IMR-90 (cell line): ENCODE results near the gene INPP5E. TPM values are rescaled to one million over a fixed set of nuclear protein-coding genes. Genes with fewer than 3 reads are reported as not detected.

Experiments used
- ATAC-seq: fragments of 200-7000 bp; cut with Tn5 transposase; 2 replicates; pipeline ENCODE4 v1.9.1; 2020; ENCODE audit warnings: low read depth, mild to moderate bottlenecking, moderate library complexity
- BruUV-seq: library from RNA; stranded (reverse); fragments of 400-500 nt; replicated peaks from 2 replicates; lab custom pipeline; 2021; lab: Mats Ljungman, UMichigan
- CTCF ChIA-PET: fragments of 300-600 bp; formaldehyde crosslinking; extraction: SDS; loops from one replicate; lab custom pipeline; 2021; ENCODE audit warnings: antibody characterized with exemption; lab: Yijun Ruan, JAX
- POLR2A ChIA-PET: fragments of 300-600 bp; sonication (Branson Sonifier 250); formaldehyde crosslinking; loops from one replicate; lab custom pipeline; 2022; ENCODE audit warnings: antibody characterized with exemption; ENCODE audit not compliant: unreplicated experiment; lab: Charles Lee
- DNase-seq: peaks from one replicate; pipeline ENCODE4 v3.0.0; 2013
- H2AFZ ChIP-seq: replicated peaks from 2 replicates; pipeline ENCODE3; 2013; ENCODE audit warnings: low read length, mild to moderate bottlenecking; ENCODE audit not compliant: poor library complexity
- H2AK5ac ChIP-seq: 2 replicates; pipeline ENCODE4 v1.6.1; 2013; ENCODE audit warnings: low read depth, low read length, inconsistent platforms
- H2AK9ac ChIP-seq: replicated peaks from 2 replicates; pipeline ENCODE3; 2013; ENCODE audit warnings: mild to moderate bottlenecking, low read depth, low read length, moderate library complexity; ENCODE audit not compliant: poor library complexity
- H2BK120ac ChIP-seq: 2 replicates; pipeline ENCODE4 v1.6.1; 2013; ENCODE audit warnings: low read depth, low read length, inconsistent platforms
- H2BK15ac ChIP-seq: 3 replicates; pipeline ENCODE4 v1.6.1; 2013; ENCODE audit warnings: low read depth, low read length, inconsistent platforms
- H2BK20ac ChIP-seq: 2 replicates; pipeline ENCODE4 v1.6.1; 2013; ENCODE audit warnings: low read depth, mild to moderate bottlenecking, inconsistent platforms, low read length, moderate library complexity
- H2BK5ac ChIP-seq: 2 replicates; pipeline ENCODE4 v1.6.1; 2013; ENCODE audit warnings: mild to moderate bottlenecking, low read depth, low read length, inconsistent platforms; ENCODE audit not compliant: poor library complexity, severe bottlenecking
- H3K14ac ChIP-seq: replicated peaks from 2 replicates; pipeline ENCODE4 v1.6.1; 2013; ENCODE audit warnings: low read depth, low read length, inconsistent platforms
- H3K18ac ChIP-seq: 2 replicates; pipeline ENCODE4 v1.6.1; 2013; ENCODE audit warnings: low read depth, low read length, control low read depth
- H3K23ac ChIP-seq: 2 replicates; pipeline ENCODE4 v1.6.1; 2013; ENCODE audit warnings: low read depth, low read length, inconsistent platforms
- H3K27ac ChIP-seq: 2 replicates; pipeline ENCODE4 v1.5.1; 2013; ENCODE audit warnings: mild to moderate bottlenecking, control low read depth, low read length; ENCODE audit not compliant: insufficient read depth
- H3K27me3 ChIP-seq: 2 replicates; pipeline ENCODE4 v1.6.1; 2013; ENCODE audit warnings: low read length; ENCODE audit not compliant: control insufficient read depth, insufficient read depth
- H3K36me3 ChIP-seq: 2 replicates; pipeline ENCODE4 v1.6.1; 2013; ENCODE audit warnings: low read length, mixed read lengths; ENCODE audit not compliant: control insufficient read depth, insufficient read depth
- H3K4ac ChIP-seq: 2 replicates; pipeline ENCODE4 v1.6.1; 2013; ENCODE audit warnings: low read depth, low read length, inconsistent platforms
- H3K4me1 ChIP-seq: 2 replicates; pipeline ENCODE4 v1.6.1; 2013; ENCODE audit warnings: low read length, mixed read lengths; ENCODE audit not compliant: control insufficient read depth, insufficient read depth
- H3K4me2 ChIP-seq: 2 replicates; pipeline ENCODE4 v1.6.1; 2013; ENCODE audit warnings: low read depth, mild to moderate bottlenecking, control low read depth, low read length, moderate library complexity
- H3K4me3 ChIP-seq: 2 replicates; pipeline ENCODE4 v1.5.1; 2013; ENCODE audit warnings: low read depth, mild to moderate bottlenecking, control low read depth, low read length, moderate library complexity; ENCODE audit not compliant: insufficient read depth
- H3K56ac ChIP-seq: 2 replicates; pipeline ENCODE4 v1.6.1; 2013; ENCODE audit warnings: low read length, inconsistent platforms; ENCODE audit not compliant: insufficient read depth; ENCODE audit errors: extremely low read depth
- H3K79me1 ChIP-seq, 2 experiments: 2 replicates each; pipeline ENCODE4 v1.6.1; 2013; ENCODE audit warnings: low read length in 2 of 2, inconsistent platforms in 1 of 2, low read depth in 1 of 2
- H3K9ac ChIP-seq: 2 replicates; pipeline ENCODE4 v1.6.1; 2013; ENCODE audit warnings: low read depth, low read length, control low read depth
- H3K9me1 ChIP-seq: 2 replicates; pipeline ENCODE4 v1.6.1; 2013; ENCODE audit warnings: low read length, inconsistent platforms; ENCODE audit not compliant: insufficient read depth
- H3K9me3 ChIP-seq: 2 replicates; pipeline ENCODE4 v1.6.1; 2013; ENCODE audit warnings: low read length; ENCODE audit not compliant: control insufficient read depth, insufficient read depth
- H4K20me1 ChIP-seq: 2 replicates; pipeline ENCODE4 v1.6.1; 2013; ENCODE audit warnings: low read length, inconsistent platforms; ENCODE audit not compliant: insufficient read depth
- H4K5ac ChIP-seq: 2 replicates; pipeline ENCODE4 v1.6.1; 2013; ENCODE audit warnings: mild to moderate bottlenecking, low read depth, low read length, control low read depth
- H4K8ac ChIP-seq, 2 experiments: 2 replicates each; pipeline ENCODE4 v1.6.1; 2013; ENCODE audit warnings: low read depth in 2 of 2, low read length in 2 of 2, control low read depth in 1 of 2, inconsistent platforms in 1 of 2
- H4K91ac ChIP-seq: 2 replicates; pipeline ENCODE4 v1.6.1; 2013; ENCODE audit warnings: low read depth, low read length, inconsistent platforms; ENCODE audit not compliant: insufficient read depth
- FOS ChIP-seq: fragments of 150-350 bp; IDR thresholded peaks from 2 replicates; pipeline ENCODE4 v1.6.1; 2016; ENCODE audit warnings: low read depth, low read length
- MAFK ChIP-seq: IDR thresholded peaks from 2 replicates; pipeline ENCODE4 v1.6.1; 2012; ENCODE audit warnings: low read depth, low read length, improper control_type of control experiment
- NFE2L2 ChIP-seq: fragments of 150-350 bp; IDR thresholded peaks from 2 replicates; pipeline ENCODE4 v1.6.1; 2016; ENCODE audit warnings: low read depth, mild to moderate bottlenecking, low read length
- RAD21 ChIP-seq: IDR thresholded peaks from 2 replicates; pipeline ENCODE4 v1.6.1; 2012; ENCODE audit warnings: low read length, improper control_type of control experiment
- RCOR1 ChIP-seq: IDR thresholded peaks from 2 replicates; pipeline ENCODE4 v1.6.1; 2012; ENCODE audit warnings: mild to moderate bottlenecking, low read length, improper control_type of control experiment; ENCODE audit not compliant: insufficient replicate concordance
- SMC3 ChIP-seq: fragments of 150-350 bp; IDR thresholded peaks from 2 replicates; pipeline ENCODE4 v1.6.1; 2016; ENCODE audit warnings: low read depth, mild to moderate bottlenecking, antibody characterized with exemption, low read length, moderate library complexity
- WGBS, 2 experiments: methylation state at CpG; one replicate each; pipeline versions ENCODE4 v1.1.5 to v1.1.7; 2013; ENCODE audit warnings: missing lambda C conversion rate in 2 of 2; ENCODE audit not compliant: insufficient read length in 1 of 2; ENCODE audit errors: extremely low coverage in 2 of 2; 5-methylcytosine and 5-hydroxymethylcytosine counted together
- dilution Hi-C: fragments of 300-500 bp; cut with HindIII; formaldehyde crosslinking; loops from one replicate; pipeline ENCODE4 v1.14.3; 2018; ENCODE audit warnings: low sequenced_read_pairs; ENCODE audit not compliant: unreplicated experiment
- in situ Hi-C: fragments of 300-500 bp; cut with MboI; formaldehyde crosslinking; loops from 3 replicates; pipeline ENCODE4 v1.14.3; 2019; ENCODE audit warnings: low sequenced_read_pairs, inconsistent platforms, mixed read lengths
- intact Hi-C: fragments of 100-400 bp; cut with micrococcal nuclease; formaldehyde crosslinking; loops from 2 replicates; pipeline ENCODE4 v1.10.0; 2022
- polyA plus RNA-seq, 3 experiments: library from polyadenylated mRNA; depleted of rRNA; stranded (reverse); fragments of >200 nt; gene quantifications; 2 replicates each; pipeline ENCODE4 v1.2.3, GENCODE V29; 2012; ENCODE audit warnings: low replicate concordance in 1 of 3
- total RNA-seq: library from RNA; depleted of rRNA; stranded (reverse); fragments of >200 nt; gene quantifications from 2 replicates; pipeline ENCODE4 v1.2.3, GENCODE V29; 2012

INPP5E gene
- total and polyA plus RNA-seq, 2 of the 4 experiments (the other 2 are of a cell fraction) = 1.6 to 9.4 TPM

DNA sequence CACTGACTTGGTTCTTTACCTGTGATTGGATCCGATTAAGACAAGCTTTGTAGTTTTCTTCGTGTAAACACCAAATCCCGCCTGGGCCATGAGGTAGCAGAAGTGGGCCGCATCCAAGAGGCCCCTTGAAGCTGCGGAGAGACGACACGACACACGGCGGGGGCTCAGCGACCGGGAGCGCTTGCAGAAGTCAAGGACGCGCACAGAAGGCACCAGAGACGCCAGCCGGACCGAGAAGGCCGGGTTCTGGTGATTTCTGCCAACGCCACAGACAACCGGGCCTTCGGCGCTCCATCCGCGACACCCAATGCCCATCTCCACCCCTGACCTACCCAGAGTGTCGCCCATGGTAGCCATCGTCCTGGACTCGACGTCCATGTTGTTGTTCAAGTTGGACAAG is 19.8 kb upstream of the INPP5E start:
- Histone ChIP-seq H3K4ac (no peak overlapping the region), H3K36me3 (peaks cover 84% of the 10 kb centered on the region), H4K5ac (no peak overlapping the region), H2BK20ac (no peak overlapping the region), H3K4me1 (no peaks in the 10 kb centered on the region), H2BK15ac (no peak overlapping the region), H2AK5ac (no peak overlapping the region), H2AFZ (no peak overlapping the region), H4K8ac (no peak overlapping the region), H2BK5ac (no peak overlapping the region), H4K91ac (no peak overlapping the region), H3K4me3 (no peak overlapping the region), H3K4me2 (no peak overlapping the region), H3K9me3 (no peaks in the 10 kb centered on the region), H3K27me3 (no peaks in the 10 kb centered on the region), H3K14ac (no peak overlapping the region), H3K23ac (no peak overlapping the region), H2BK120ac (no peak overlapping the region), H2AK9ac (no peak overlapping the region), H3K27ac (no peak overlapping the region), H4K20me1 (peaks cover 29% of the 10 kb centered on the region), H3K79me1 (peaks cover 13 to 27% of the 10 kb centered on the region in 2 experiments), H3K9me1 (no peaks in the 10 kb centered on the region), H3K18ac (no peak overlapping the region), H3K56ac (no peak overlapping the region), H3K9ac (no peak overlapping the region)
- WGBS, 2 experiments = 95% methylated on average over 22 of the region's 28 CpGs; no CpG with 5 or more reads in 1 of the 2 experiments
- TF ChIP-seq NFE2L2 (no peak), SMC3 (no peak), FOS (no peak), RAD21 (no peak), RCOR1 (no peak), MAFK (no peak)
- ChIA-PET CTCF (no interaction called here), POLR2A (no interaction called here)
- dilution Hi-C loops (no loop called here), intact Hi-C loops (no loop called here), in situ Hi-C loops (no loop called here)
- ATAC-seq (no peak), DNase-seq (no peak)
- no TSS peak for BruUV-seq
